ENCODE data around the gene KIAA0930.
A peak's percentile ranks its signal among the peaks of the same experiment; 100 is the strongest.

DNA sequence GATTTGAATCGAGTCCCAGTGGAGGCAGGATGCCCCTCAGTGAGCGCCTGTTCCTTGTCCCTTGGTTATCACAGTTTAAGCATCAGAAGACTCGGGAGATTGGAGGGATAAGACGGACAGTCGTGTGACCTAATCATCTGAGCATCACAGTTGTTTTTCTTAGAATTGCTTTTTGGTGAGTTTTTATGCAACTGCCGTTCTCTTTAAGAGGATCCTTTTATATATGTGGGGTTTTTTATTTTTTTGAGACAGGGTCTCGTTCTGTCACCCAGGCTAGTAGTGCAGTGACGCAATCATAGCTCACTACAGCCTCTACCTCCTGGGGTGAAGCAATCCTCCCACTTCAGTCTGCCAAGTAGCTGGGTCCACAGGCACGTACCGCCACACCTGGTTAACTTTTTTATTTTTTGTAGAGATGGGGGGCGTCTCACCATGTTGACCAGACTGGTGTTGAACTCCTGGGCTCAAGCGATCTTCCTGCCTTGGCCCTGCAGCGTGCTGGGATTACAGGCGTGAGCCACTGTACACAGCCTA is 60.5 kb downstream of the KIAA0930 start:
- TF ChIP-seq, protein P1, sequence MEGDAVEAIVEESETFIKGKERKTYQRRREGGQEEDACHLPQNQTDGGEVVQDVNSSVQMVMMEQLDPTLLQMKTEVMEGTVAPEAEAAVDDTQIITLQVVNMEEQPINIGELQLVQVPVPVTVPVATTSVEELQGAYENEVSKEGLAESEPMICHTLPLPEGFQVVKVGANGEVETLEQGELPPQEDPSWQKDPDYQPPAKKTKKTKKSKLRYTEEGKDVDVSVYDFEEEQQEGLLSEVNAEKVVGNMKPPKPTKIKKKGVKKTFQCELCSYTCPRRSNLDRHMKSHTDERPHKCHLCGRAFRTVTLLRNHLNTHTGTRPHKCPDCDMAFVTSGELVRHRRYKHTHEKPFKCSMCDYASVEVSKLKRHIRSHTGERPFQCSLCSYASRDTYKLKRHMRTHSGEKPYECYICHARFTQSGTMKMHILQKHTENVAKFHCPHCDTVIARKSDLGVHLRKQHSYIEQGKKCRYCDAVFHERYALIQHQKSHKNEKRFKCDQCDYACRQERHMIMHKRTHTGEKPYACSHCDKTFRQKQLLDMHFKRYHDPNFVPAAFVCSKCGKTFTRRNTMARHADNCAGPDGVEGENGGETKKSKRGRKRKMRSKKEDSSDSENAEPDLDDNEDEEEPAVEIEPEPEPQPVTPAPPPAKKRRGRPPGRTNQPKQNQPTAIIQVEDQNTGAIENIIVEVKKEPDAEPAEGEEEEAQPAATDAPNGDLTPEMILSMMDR (conservative IDR thresholded peaks at IDR 0.05; ENCODE audit: low read depth, low read length), result no peak
- no peak for TF ChIP-seq RAD21 (IDR thresholded peaks at IDR 0.05; ENCODE audit: low read length)
- no peak for TF ChIP-seq BHLHE40 (IDR thresholded peaks at IDR 0.05; ENCODE audit: low read depth, low read length)
- TF ChIP-seq ELK1 (IDR thresholded peaks at IDR 0.05; ENCODE audit: borderline replicate concordance, low read depth, low read length), result no peak
- no peak for TF ChIP-seq POLR2A (IDR thresholded peaks at IDR 0.05; ENCODE audit: low read depth, low read length)
- TF ChIP-seq MXI1 (IDR thresholded peaks at IDR 0.05; ENCODE audit: borderline replicate concordance, low read depth, low read length), result no peak
- no peak for TF ChIP-seq SMC3 (IDR thresholded peaks at IDR 0.05; ENCODE audit: low read depth, low read length)
- no peak for TF ChIP-seq FOS (IDR thresholded peaks at IDR 0.05; ENCODE audit: low read depth, low read length)
- TF ChIP-seq RFX5 (IDR thresholded peaks at IDR 0.05; ENCODE audit: low read depth, low read length), result no peak
- TF ChIP-seq MAFK (IDR thresholded peaks at IDR 0.05; ENCODE audit: low read depth, low read length), result no peak
- TF ChIP-seq CEBPB (IDR thresholded peaks at IDR 0.05; ENCODE audit: low read depth, low read length), result peak; percentile 81
- no peak for TF ChIP-seq USF2 (IDR thresholded peaks at IDR 0.05; ENCODE audit: low read depth, low read length)
